Urinary bladder (tissue), 4 donors: ENCODE measurements around the gene LMBR1. TPM values are rescaled to one million over a fixed set of nuclear protein-coding genes. Genes with fewer than 3 reads are reported as not detected.
"Not testable (repeated sequence)": the region's sequence is repeated elsewhere in the genome, so short reads cannot be mapped to it uniquely, and the experiment has no call there.

Source experiments
- DNase-seq: peaks from one replicate; pipeline ENCODE4 v3.0.0-alpha.2; 2015; ENCODE audit errors: extremely low spot score
- H3K27ac ChIP-seq: one replicate; pipeline ENCODE4 v1.5.1; 2013; ENCODE audit warnings: low read depth, mild to moderate bottlenecking, moderate library complexity
- H3K36me3 ChIP-seq: one replicate; pipeline ENCODE4 v1.6.1; 2013; ENCODE audit warnings: mild to moderate bottlenecking, moderate library complexity; ENCODE audit not compliant: insufficient read depth
- H3K4me1 ChIP-seq: one replicate; pipeline ENCODE4 v1.6.1; 2013; ENCODE audit warnings: mild to moderate bottlenecking, moderate library complexity; ENCODE audit not compliant: insufficient read depth
- H3K4me3 ChIP-seq: one replicate; pipeline ENCODE4 v1.5.1; 2013; ENCODE audit warnings: low read depth, low read length
- WGBS: extraction: QIAGEN DNeasy Blood & Tissue Kit; methylation state at CpG from one replicate; pipeline ENCODE4 v1.1.7; 2013; 5-methylcytosine and 5-hydroxymethylcytosine counted together
- polyA plus RNA-seq: library from polyadenylated mRNA; stranded (reverse); fragments of 200-250 nt; gene quantifications from one replicate; pipeline ENCODE4 v1.2.3, GENCODE V29; 2013
- total RNA-seq: library from RNA; depleted of rRNA; stranded (reverse); fragments of >200 nt; gene quantifications from one replicate; pipeline ENCODE4 v1.2.3, GENCODE V29; 2014
- donor health status: healthy with polysubstance abuse.
- donor health status: healthy.

Gene LMBR1
- total and polyA plus RNA-seq, 2 donors, result 25.8 to 120 TPM

GRCh38 chr7:156857757-156858156, 35.2 kb downstream of the LMBR1 start:
- Histone ChIP-seq H3K27ac (no peak overlapping the region), H3K4me1 (no peaks in the 10 kb centered on the region), H3K4me3 (no peak overlapping the region), H3K36me3 (peaks cover 1% of the 10 kb centered on the region)
- 99% methylated on average over 1 of the region's 1 CpG for WGBS
- DNase-seq, result no peak

GRCh38 chr7:156854654-156855053, 38.3 kb downstream of the LMBR1 start:
- WGBS, result 98% methylated on average over 5 of the region's 5 CpGs
- no peak overlapping the region for H3K27ac ChIP-seq
- H3K36me3 ChIP-seq, result no peaks in the 10 kb centered on the region
- DNase-seq, result no peak
- no peak overlapping the region for H3K4me3 ChIP-seq
- no peaks in the 10 kb centered on the region for H3K4me1 ChIP-seq

GRCh38 chr7:156848979-156849378, 44.0 kb downstream of the LMBR1 start:
- no peak for DNase-seq
- Histone ChIP-seq H3K4me3 (no peak overlapping the region), H3K27ac (no peak overlapping the region), H3K4me1 (no peaks in the 10 kb centered on the region), H3K36me3 (no peaks in the 10 kb centered on the region)
- 98% methylated on average over 3 of the region's 3 CpGs for WGBS

- WGBS, result 79% methylated on average over 5 of the region's 5 CpGs
- no peak for DNase-seq
- no peaks in the 10 kb centered on the region for H3K36me3 ChIP-seq
- H3K27ac ChIP-seq, result no peak overlapping the region
- H3K4me3 ChIP-seq, result no peak overlapping the region
- no peaks in the 10 kb centered on the region for H3K4me1 ChIP-seq
Observed at GRCh38 chr7:156845379-156846101, 47.4 kb downstream of the LMBR1 start.

GRCh38 chr7:156843582-156843981, 49.4 kb downstream of the LMBR1 start:
- H3K27ac ChIP-seq, H3K36me3 ChIP-seq, H3K4me1 ChIP-seq, DNase-seq, H3K4me3 ChIP-seq: not testable (repeated sequence)
- 95% methylated on average over 6 of the region's 6 CpGs for WGBS

- H3K27ac ChIP-seq, result no peak overlapping the region
- DNase-seq, result no peak
- H3K36me3 ChIP-seq, result no peaks in the 10 kb centered on the region
- H3K4me3 ChIP-seq, result no peak overlapping the region
- 89% methylated on average over 2 of the region's 2 CpGs for WGBS
- no peaks in the 10 kb centered on the region for H3K4me1 ChIP-seq
Observed at GRCh38 chr7:156843157-156843556, 49.8 kb downstream of the LMBR1 start.

GRCh38 chr7:156842740-156843140, 50.2 kb downstream of the LMBR1 start:
- Histone ChIP-seq H3K4me3 (no peak overlapping the region), H3K36me3 (no peaks in the 10 kb centered on the region), H3K4me1 (no peaks in the 10 kb centered on the region), H3K27ac (no peak overlapping the region)
- DNase-seq, result peak; percentile 2
- 69% methylated on average over 2 of the region's 2 CpGs for WGBS

- WGBS, result 75% methylated on average over 5 of the region's 5 CpGs
Observed at GRCh38 chr7:156842317-156842716, 50.7 kb downstream of the LMBR1 start.

GRCh38 chr7:156841497-156841896, 51.5 kb downstream of the LMBR1 start:
- no peak for DNase-seq
- H3K36me3 ChIP-seq, result peaks cover 2% of the 10 kb centered on the region
- WGBS, result 80% methylated on average over 2 of the region's 2 CpGs
- no peak overlapping the region for H3K4me3 ChIP-seq
- no peak overlapping the region for H3K27ac ChIP-seq
- H3K4me1 ChIP-seq, result no peaks in the 10 kb centered on the region

More at GRCh38 chr7:156842317-156842716, 50.7 kb downstream of the LMBR1 start:
- H3K4me1 ChIP-seq, result no peaks in the 10 kb centered on the region
- H3K4me3 ChIP-seq, result no peak overlapping the region
- no peak for DNase-seq
- H3K36me3 ChIP-seq, result no peaks in the 10 kb centered on the region
- H3K27ac ChIP-seq, result no peak overlapping the region

GRCh38 chr7:156840134-156840533, 52.8 kb downstream of the LMBR1 start:
- DNase-seq, result no peak
- Histone ChIP-seq H3K4me3 (no peak overlapping the region), H3K36me3 (peaks cover 2% of the 10 kb centered on the region), H3K27ac (no peak overlapping the region), H3K4me1 (no peaks in the 10 kb centered on the region)
- 81% methylated on average over 5 of the region's 5 CpGs for WGBS

GRCh38 chr7:156836443-156836842, 56.5 kb downstream of the LMBR1 start:
- no peak for DNase-seq
- peaks cover 2% of the 10 kb centered on the region for H3K36me3 ChIP-seq
- WGBS, result 93% methylated on average over 3 of the region's 3 CpGs
- H3K4me1 ChIP-seq, result no peaks in the 10 kb centered on the region
- no peak overlapping the region for H3K4me3 ChIP-seq
- H3K27ac ChIP-seq, result no peak overlapping the region

GRCh38 chr7:156834462-156834861, 58.5 kb downstream of the LMBR1 start:
- 96% methylated on average over 3 of the region's 3 CpGs for WGBS
- H3K4me3 ChIP-seq, result no peak overlapping the region
- H3K36me3 ChIP-seq, result peaks cover 2% of the 10 kb centered on the region
- no peak for DNase-seq
- no peaks in the 10 kb centered on the region for H3K4me1 ChIP-seq
- H3K27ac ChIP-seq, result no peak overlapping the region

- no peak overlapping the region for H3K4me3 ChIP-seq
- H3K36me3 ChIP-seq, result peaks cover 2% of the 10 kb centered on the region
- H3K4me1 ChIP-seq, result no peaks in the 10 kb centered on the region
- DNase-seq, result no peak
- 95% methylated on average over 4 of the region's 4 CpGs for WGBS
- no peak overlapping the region for H3K27ac ChIP-seq
Observed at GRCh38 chr7:156833312-156833711, 59.7 kb downstream of the LMBR1 start.

GRCh38 chr7:156832195-156832877, 60.6 kb downstream of the LMBR1 start:
- Histone ChIP-seq H3K27ac (no peak overlapping the region), H3K4me1 (no peaks in the 10 kb centered on the region), H3K4me3 (no peak overlapping the region), H3K36me3 (peaks cover 2% of the 10 kb centered on the region)
- no peak for DNase-seq
- WGBS, result 95% methylated on average over 1 of the region's 1 CpG
